ENCODE results near the gene IL3. TPM values are rescaled to one million over a fixed set of nuclear protein-coding genes. Genes with fewer than 3 reads are reported as not detected.

IL3 gene
- total RNA-seq, 5 donors from 2014 or later (not counting 1 experiment from before 2014, with no cell fraction given), result not detected

- ChIA-PET CTCF (interaction anchor here in 1 of 2 donors (1.0 kb wide), 1 partner anchor 15 kb away, joined by 3 read pairs; no protein-coding TSS in a partner anchor), POLR2A (no interaction called here)
- no peaks in the 10 kb centered on the region for H3K36me3 Mint-ChIP-seq
- ATAC-seq (replicated peaks in 1 of 4) (no peak), DNase-seq (no peak)
- H3K9me3 Mint-ChIP-seq, result no peaks in the 10 kb centered on the region
- no peaks in the 10 kb centered on the region for H3K9me3 ChIP-seq
- H3K4me3 ChIP-seq (ENCODE audit: control insufficient read depth in 1 of 2, extremely low read depth in 1 of 2, low read length in 1 of 2), result no peak overlapping the region
- H3K36me3 ChIP-seq (ENCODE audit: control insufficient read depth in 2 of 2, extremely low read depth in 1 of 2, insufficient read depth in 1 of 2, low read length in 1 of 2), result no peaks in the 10 kb centered on the region
- peak overlapping the region; percentile 41 for H3K27ac ChIP-seq (ENCODE audit: low read length)
- H3K4me3 Mint-ChIP-seq, result no peak overlapping the region
- peaks cover 0 to 30% of the 10 kb centered on the region in 2 experiments for H3K4me1 ChIP-seq (ENCODE audit: control insufficient read depth in 1 of 2, extremely low read depth in 1 of 2, insufficient read depth in 2 of 2, low read length in 2 of 2)
- no peaks in the 10 kb centered on the region for H3K27me3 ChIP-seq (replicated peaks in 1 of 2; ENCODE audit: control insufficient read depth in 2 of 2, extremely low read depth in 1 of 2, insufficient read depth in 2 of 2, low read length in 1 of 2)
- peak overlapping the region; percentile 50 to 72 for H3K27ac Mint-ChIP-seq
- H3K27me3 Mint-ChIP-seq, result no peaks in the 10 kb centered on the region
- peaks cover 0 to 47% (median 19%) of the 10 kb centered on the region in 3 donors for H3K4me1 Mint-ChIP-seq
- 95% methylated on average over 3 of the region's 8 CpGs for WGBS (ENCODE audit: insufficient coverage)
Observed at GRCh38 chr5:132076983-132077382, 16.5 kb downstream of the IL3 start.

GRCh38 chr5:132079081-132079480 is 18.6 kb downstream of the IL3 start:
- no peak for ATAC-seq (replicated peaks in 1 of 4)
- Histone ChIP-seq H3K9me3 (no peaks in the 10 kb centered on the region), H3K4me3 (ENCODE audit: control insufficient read depth in 1 of 2, extremely low read depth in 1 of 2, low read length in 1 of 2) (no peak overlapping the region), H3K27me3 (replicated peaks in 1 of 2; ENCODE audit: control insufficient read depth in 2 of 2, extremely low read depth in 1 of 2, insufficient read depth in 2 of 2, low read length in 1 of 2) (no peaks in the 10 kb centered on the region), H3K27ac (ENCODE audit: low read length) (no peak overlapping the region), H3K36me3 (ENCODE audit: control insufficient read depth in 2 of 2, extremely low read depth in 1 of 2, insufficient read depth in 1 of 2, low read length in 1 of 2) (no peaks in the 10 kb centered on the region), H3K4me1 (ENCODE audit: control insufficient read depth in 1 of 2, extremely low read depth in 1 of 2, insufficient read depth in 2 of 2, low read length in 2 of 2) (peaks cover 0 to 32% of the 10 kb centered on the region in 2 experiments)
- Mint-ChIP-seq H3K4me3 (no peak overlapping the region), H3K9me3 (no peaks in the 10 kb centered on the region), H3K27ac (no peak overlapping the region), H3K36me3 (no peaks in the 10 kb centered on the region), H3K27me3 (no peaks in the 10 kb centered on the region), H3K4me1 (peaks cover 7 to 48% (median 26%) of the 10 kb centered on the region in 3 donors)
- POLR2A ChIA-PET, result interaction anchor here in 1 of 2 donors (0.6 kb wide), 1 partner anchor 921 kb away, joined by 5 read pairs; no protein-coding TSS in a partner anchor
- no peak for DNase-seq
- CTCF ChIA-PET, result no interaction called here
- WGBS (ENCODE audit: insufficient coverage), result 63% methylated on average over 4 of the region's 4 CpGs

DNA sequence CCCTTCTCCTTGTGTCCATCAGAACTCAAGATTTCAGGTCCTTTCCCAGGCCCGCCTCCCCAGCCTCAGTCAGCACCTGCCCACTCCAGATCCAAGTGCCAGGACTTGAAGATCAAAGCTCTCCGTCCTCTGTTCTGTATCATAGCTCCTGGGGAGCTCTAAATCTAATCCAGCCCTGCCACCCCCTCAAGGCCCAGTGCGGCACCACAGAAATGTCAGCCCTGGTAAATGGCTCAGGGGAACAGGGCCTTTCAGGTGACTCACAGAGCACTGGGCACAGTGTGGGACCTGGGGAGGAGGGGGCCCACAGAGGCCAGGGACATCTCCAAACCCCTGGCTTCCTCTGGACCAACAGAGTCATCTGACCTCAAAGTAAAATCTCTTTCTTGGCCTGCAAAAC is 19.2 kb downstream of the IL3 start:
- Histone ChIP-seq H3K36me3 (ENCODE audit: control insufficient read depth in 2 of 2, extremely low read depth in 1 of 2, insufficient read depth in 1 of 2, low read length in 1 of 2) (no peaks in the 10 kb centered on the region), H3K27ac (ENCODE audit: low read length) (no peak overlapping the region), H3K4me3 (ENCODE audit: control insufficient read depth in 1 of 2, extremely low read depth in 1 of 2, low read length in 1 of 2) (no peak overlapping the region), H3K27me3 (replicated peaks in 1 of 2; ENCODE audit: control insufficient read depth in 2 of 2, extremely low read depth in 1 of 2, insufficient read depth in 2 of 2, low read length in 1 of 2) (no peaks in the 10 kb centered on the region), H3K4me1 (ENCODE audit: control insufficient read depth in 1 of 2, extremely low read depth in 1 of 2, insufficient read depth in 2 of 2, low read length in 2 of 2) (peaks cover 0 to 32% of the 10 kb centered on the region in 2 experiments), H3K9me3 (no peaks in the 10 kb centered on the region)
- Mint-ChIP-seq H3K4me3 (no peak overlapping the region), H3K27ac (no peak overlapping the region), H3K36me3 (no peaks in the 10 kb centered on the region), H3K27me3 (no peaks in the 10 kb centered on the region), H3K4me1 (peaks cover 7 to 47% (median 26%) of the 10 kb centered on the region in 3 donors), H3K9me3 (no peaks in the 10 kb centered on the region)
- ATAC-seq (replicated peaks in 1 of 4), result no peak
- POLR2A ChIA-PET, result no interaction called here
- DNase-seq, result no peak
- CTCF ChIA-PET, result interaction anchor here in 1 of 2 donors (0.6 kb wide), 1 partner anchor 828 kb away, joined by 3 read pairs; no protein-coding TSS in a partner anchor
- WGBS (ENCODE audit: insufficient coverage), result 72% methylated on average over 3 of the region's 3 CpGs

DNA sequence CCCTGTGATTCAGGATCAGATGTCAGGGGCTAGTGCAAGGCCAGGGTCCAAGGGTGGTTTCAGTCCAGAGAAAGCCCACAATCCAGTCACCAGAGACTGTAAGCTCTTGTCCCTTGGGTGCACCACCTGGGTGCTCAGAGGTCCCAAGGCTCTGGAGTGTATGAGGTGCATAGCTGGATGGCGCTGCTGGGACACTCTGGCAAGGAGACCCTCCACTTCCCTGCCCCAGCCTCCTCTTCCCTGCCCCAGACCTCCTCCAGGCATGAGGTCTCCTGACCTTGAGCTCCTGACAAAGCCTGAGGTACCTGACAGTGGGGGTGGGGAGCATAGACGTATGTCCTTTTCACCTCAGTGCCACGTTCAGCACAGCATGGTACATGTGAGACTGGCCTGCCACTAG is 20.1 kb downstream of the IL3 start:
- peaks cover 15 to 49% (median 26%) of the 10 kb centered on the region in 3 donors for H3K4me1 Mint-ChIP-seq

GRCh38 chr5:132081458-132081857 is 21.0 kb downstream of the IL3 start:
- no peak for ATAC-seq (replicated peaks in 1 of 4)
- Histone ChIP-seq H3K9me3 (no peaks in the 10 kb centered on the region), H3K27ac (ENCODE audit: low read length) (no peak overlapping the region), H3K4me3 (ENCODE audit: control insufficient read depth in 1 of 2, extremely low read depth in 1 of 2, low read length in 1 of 2) (no peak overlapping the region), H3K36me3 (ENCODE audit: control insufficient read depth in 2 of 2, extremely low read depth in 1 of 2, insufficient read depth in 1 of 2, low read length in 1 of 2) (no peaks in the 10 kb centered on the region), H3K4me1 (ENCODE audit: control insufficient read depth in 1 of 2, extremely low read depth in 1 of 2, insufficient read depth in 2 of 2, low read length in 2 of 2) (peaks cover 0 to 17% of the 10 kb centered on the region in 2 experiments), H3K27me3 (replicated peaks in 1 of 2; ENCODE audit: control insufficient read depth in 2 of 2, extremely low read depth in 1 of 2, insufficient read depth in 2 of 2, low read length in 1 of 2) (no peaks in the 10 kb centered on the region)
- ChIA-PET POLR2A (no interaction called here), CTCF (interaction anchor here in 1 of 2 donors (1.3 kb wide), 1 partner anchor 18 kb away, joined by 3 read pairs; no protein-coding TSS in a partner anchor)
- H3K9me3 Mint-ChIP-seq, result no peaks in the 10 kb centered on the region
- H3K4me1 Mint-ChIP-seq, result peaks cover 18 to 48% (median 22%) of the 10 kb centered on the region in 3 donors
- WGBS (ENCODE audit: insufficient coverage), result 100% methylated on average over 1 of the region's 3 CpGs
- peak overlapping the region in 1 of 2 donors; percentile 41 for H3K27ac Mint-ChIP-seq
- H3K36me3 Mint-ChIP-seq, result no peaks in the 10 kb centered on the region
- DNase-seq, result no peak
- no peaks in the 10 kb centered on the region for H3K27me3 Mint-ChIP-seq
- no peak overlapping the region for H3K4me3 Mint-ChIP-seq

More for the DNA sequence above, 20.1 kb downstream of the IL3 start:
- Histone ChIP-seq H3K27ac (ENCODE audit: low read length) (no peak overlapping the region), H3K4me3 (ENCODE audit: control insufficient read depth in 1 of 2, extremely low read depth in 1 of 2, low read length in 1 of 2) (no peak overlapping the region), H3K9me3 (no peaks in the 10 kb centered on the region), H3K27me3 (replicated peaks in 1 of 2; ENCODE audit: control insufficient read depth in 2 of 2, extremely low read depth in 1 of 2, insufficient read depth in 2 of 2, low read length in 1 of 2) (no peaks in the 10 kb centered on the region), H3K4me1 (ENCODE audit: control insufficient read depth in 1 of 2, extremely low read depth in 1 of 2, insufficient read depth in 2 of 2, low read length in 2 of 2) (peaks cover 0 to 24% of the 10 kb centered on the region in 2 experiments), H3K36me3 (ENCODE audit: control insufficient read depth in 2 of 2, extremely low read depth in 1 of 2, insufficient read depth in 1 of 2, low read length in 1 of 2) (no peaks in the 10 kb centered on the region)
- Mint-ChIP-seq H3K27ac (no peak overlapping the region), H3K9me3 (no peaks in the 10 kb centered on the region), H3K36me3 (no peaks in the 10 kb centered on the region), H3K27me3 (no peaks in the 10 kb centered on the region), H3K4me3 (no peak overlapping the region)
- no peak for DNase-seq
- ChIA-PET CTCF (interaction anchor here in 1 of 2 donors (1.3 kb wide), 1 partner anchor 18 kb away, joined by 3 read pairs; no protein-coding TSS in a partner anchor), POLR2A (interaction anchor here in 1 of 2 donors (0.6 kb wide), 1 partner anchor 583 kb away, joined by 3 read pairs; no protein-coding TSS in a partner anchor)
- no peak for ATAC-seq (replicated peaks in 1 of 4)
- 90% methylated on average over 2 of the region's 3 CpGs for WGBS (ENCODE audit: insufficient coverage)

DNA sequence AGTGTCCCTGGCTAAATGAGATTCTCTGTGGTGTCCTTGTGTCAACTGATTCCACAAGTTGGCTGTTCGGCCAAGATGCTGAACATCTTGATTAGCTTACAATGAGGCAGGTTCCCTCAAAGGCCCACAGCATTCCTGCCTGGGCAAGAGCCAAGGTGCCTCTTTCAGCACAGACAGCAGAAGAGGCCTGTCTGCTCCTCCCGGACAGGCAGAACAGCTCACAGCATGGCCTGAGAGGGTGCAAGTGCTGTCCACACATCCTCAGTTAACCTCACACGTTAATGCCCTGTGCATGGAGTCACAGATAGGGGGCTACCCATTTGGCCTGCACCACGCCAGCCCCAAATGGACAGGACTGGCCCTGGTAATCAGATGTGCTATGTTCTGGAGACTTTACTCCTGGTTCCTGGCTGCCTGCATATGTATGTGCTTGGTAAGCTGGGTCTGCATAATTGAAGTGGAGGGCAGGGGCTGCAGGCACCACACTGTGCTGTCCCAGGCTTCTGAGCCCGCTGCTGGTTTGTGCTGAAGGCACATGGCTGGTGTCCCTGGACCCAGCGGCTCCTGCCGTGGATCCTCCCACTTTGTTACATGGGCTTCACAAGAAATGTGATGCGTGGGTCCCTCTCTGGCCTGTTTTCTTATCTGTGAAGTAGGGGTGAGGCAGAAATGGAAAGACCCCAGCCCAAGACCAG is 22.0 kb downstream of the IL3 start:
- Histone ChIP-seq H3K9me3 (no peaks in the 10 kb centered on the region), H3K27me3 (replicated peaks in 1 of 2; ENCODE audit: control insufficient read depth in 2 of 2, extremely low read depth in 1 of 2, insufficient read depth in 2 of 2, low read length in 1 of 2) (no peaks in the 10 kb centered on the region), H3K4me3 (ENCODE audit: control insufficient read depth in 1 of 2, extremely low read depth in 1 of 2, low read length in 1 of 2) (no peak overlapping the region), H3K4me1 (ENCODE audit: control insufficient read depth in 1 of 2, extremely low read depth in 1 of 2, insufficient read depth in 2 of 2, low read length in 2 of 2) (peaks cover 0 to 17% of the 10 kb centered on the region in 2 experiments), H3K27ac (ENCODE audit: low read length) (no peak overlapping the region), H3K36me3 (ENCODE audit: control insufficient read depth in 2 of 2, extremely low read depth in 1 of 2, insufficient read depth in 1 of 2, low read length in 1 of 2) (no peaks in the 10 kb centered on the region)
- ChIA-PET POLR2A (no interaction called here), CTCF (no interaction called here)
- Mint-ChIP-seq H3K4me3 (no peak overlapping the region), H3K27ac (peak overlapping the region; percentile 63 to 69), H3K27me3 (no peaks in the 10 kb centered on the region), H3K36me3 (no peaks in the 10 kb centered on the region), H3K9me3 (no peaks in the 10 kb centered on the region), H3K4me1 (peaks cover 18 to 38% (median 20%) of the 10 kb centered on the region in 3 donors)
- no peak for ATAC-seq (replicated peaks in 1 of 4)
- DNase-seq, result no peak
- WGBS (ENCODE audit: insufficient coverage), result 100% methylated on average over 3 of the region's 8 CpGs

Data from T-cell (primary cell).